SK-N-MC (cell line): ENCODE data around the gene HSF2BP.

Experiments used
- EZH2 ChIP-seq: fragments of 200-600 bp; sonication (generic); IDR thresholded peaks from one replicate; pipeline ENCODE4 v1.6.1; 2017; ENCODE audit warnings: antibody characterized with exemption
- POLR2AphosphoS5 ChIP-seq: IDR thresholded peaks from 2 replicates; pipeline ENCODE4 v1.6.1; 2012; ENCODE audit warnings: mild to moderate bottlenecking, low read depth, low read length, borderline replicate concordance

DNA sequence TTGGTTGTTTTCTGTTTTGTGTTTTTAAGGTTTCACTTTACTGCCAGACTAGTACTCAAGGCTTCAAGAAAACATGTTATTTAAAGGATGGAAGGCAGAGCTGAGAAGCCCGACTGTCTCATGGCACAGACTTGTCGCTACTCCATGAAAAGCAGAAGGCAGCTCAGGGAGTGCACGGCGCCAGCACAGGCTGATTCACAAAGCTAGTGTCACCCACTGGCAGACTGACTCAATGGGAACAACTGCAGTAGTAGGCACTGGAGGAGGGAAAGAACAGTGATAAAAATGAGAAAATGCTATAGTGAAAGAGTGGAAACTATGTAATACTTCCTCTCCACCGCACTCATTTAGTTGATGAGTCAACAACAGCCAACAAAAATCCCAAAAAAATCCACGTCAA, 14.7 kb downstream of the HSF2BP start:
- no peak for TF ChIP-seq EZH2
- TF ChIP-seq POLR2AphosphoS5: no peak
